SH-SY5Y (cell line): ENCODE measurements around the gene SMIM28.

Experiments used
- GATA2 ChIP-seq: IDR thresholded peaks from 2 replicates; pipeline ENCODE4 v1.6.1; 2011; ENCODE audit warnings: mild to moderate bottlenecking, low read depth, low read length
- GATA3 ChIP-seq: IDR thresholded peaks from 2 replicates; pipeline ENCODE4 v1.6.1; 2011; ENCODE audit warnings: low read depth, mild to moderate bottlenecking, low read length, moderate library complexity

DNA sequence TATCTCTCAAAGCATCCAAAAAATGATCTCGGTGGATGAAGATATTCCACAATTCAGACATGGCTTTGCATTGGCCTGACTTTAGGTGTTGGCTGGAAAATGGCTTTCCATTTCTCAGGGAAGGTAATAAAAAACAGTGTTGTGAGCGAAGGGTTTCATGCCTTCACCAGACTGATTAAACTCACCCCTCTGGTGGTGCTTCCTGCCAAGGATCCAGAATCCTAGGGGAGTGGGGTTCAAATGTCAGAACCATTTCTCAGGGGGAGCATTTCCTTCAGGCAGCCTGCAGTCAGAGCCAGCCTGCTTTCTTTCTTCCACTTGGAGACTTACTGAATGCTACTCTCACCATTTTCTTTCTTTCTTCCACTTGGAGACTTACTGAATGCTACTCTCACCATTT lies 45.7 kb upstream of the SMIM28 start:
- no peak for TF ChIP-seq GATA2
- no peak for TF ChIP-seq GATA3
